ENCODE results near the gene BLOC1S2. TPM values are rescaled to one million over a fixed set of nuclear protein-coding genes. Genes with fewer than 3 reads are reported as not detected.

BLOC1S2 gene
- total and polyA plus RNA-seq, 2 donors from 2014 or later, result 31.8 to 56.3 TPM

DNA sequence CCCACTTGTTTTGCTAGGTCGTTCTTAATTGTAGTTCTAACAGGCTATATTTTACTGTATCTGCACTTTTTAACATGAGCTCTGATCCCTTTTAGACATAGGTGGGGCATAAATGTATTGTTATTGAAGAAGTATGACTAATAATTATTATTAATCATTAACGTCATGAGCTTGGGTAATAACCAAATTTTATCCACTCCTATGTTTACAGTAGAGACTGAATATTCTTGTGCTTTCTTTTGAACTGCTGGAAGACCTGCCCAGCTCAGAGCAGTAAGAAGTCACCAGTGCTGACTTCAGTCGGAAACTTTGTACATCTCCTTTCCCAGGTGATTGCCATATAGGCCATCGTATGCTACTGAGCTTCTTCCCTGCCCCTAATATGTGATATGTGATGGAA, 24.8 kb upstream of the BLOC1S2 start:
- DNase-seq (no peak), FAIRE-seq (no peak)
- H3K36me3 ChIP-seq (ENCODE audit: control insufficient read depth in 2 of 3, insufficient read depth in 3 of 3, low read length in 3 of 3), result no peaks in the 10 kb centered on the region
- no peaks in the 10 kb centered on the region for H3K27me3 ChIP-seq (ENCODE audit: control insufficient read depth, insufficient read depth, low read length)
- no peaks in the 10 kb centered on the region for H3K4me1 ChIP-seq (ENCODE audit: control insufficient read depth in 2 of 3, insufficient read depth in 2 of 3, low read depth in 1 of 3, low read length in 3 of 3)
- TF ChIP-seq, protein P1, sequence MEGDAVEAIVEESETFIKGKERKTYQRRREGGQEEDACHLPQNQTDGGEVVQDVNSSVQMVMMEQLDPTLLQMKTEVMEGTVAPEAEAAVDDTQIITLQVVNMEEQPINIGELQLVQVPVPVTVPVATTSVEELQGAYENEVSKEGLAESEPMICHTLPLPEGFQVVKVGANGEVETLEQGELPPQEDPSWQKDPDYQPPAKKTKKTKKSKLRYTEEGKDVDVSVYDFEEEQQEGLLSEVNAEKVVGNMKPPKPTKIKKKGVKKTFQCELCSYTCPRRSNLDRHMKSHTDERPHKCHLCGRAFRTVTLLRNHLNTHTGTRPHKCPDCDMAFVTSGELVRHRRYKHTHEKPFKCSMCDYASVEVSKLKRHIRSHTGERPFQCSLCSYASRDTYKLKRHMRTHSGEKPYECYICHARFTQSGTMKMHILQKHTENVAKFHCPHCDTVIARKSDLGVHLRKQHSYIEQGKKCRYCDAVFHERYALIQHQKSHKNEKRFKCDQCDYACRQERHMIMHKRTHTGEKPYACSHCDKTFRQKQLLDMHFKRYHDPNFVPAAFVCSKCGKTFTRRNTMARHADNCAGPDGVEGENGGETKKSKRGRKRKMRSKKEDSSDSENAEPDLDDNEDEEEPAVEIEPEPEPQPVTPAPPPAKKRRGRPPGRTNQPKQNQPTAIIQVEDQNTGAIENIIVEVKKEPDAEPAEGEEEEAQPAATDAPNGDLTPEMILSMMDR (IDR thresholded peaks at IDR 0.05; ENCODE audit: borderline replicate concordance, extremely low read depth, insufficient read depth), result no peak
- H3K4me3 ChIP-seq (ENCODE audit: low read length in 3 of 3), result no peak overlapping the region
- intact Hi-C loops (cut with DNase I), result no loop called here
- H3K27ac ChIP-seq (ENCODE audit: low read depth in 2 of 2, low read length in 2 of 2), result no peak overlapping the region
- H3K9me3 ChIP-seq (ENCODE audit: control insufficient read depth in 2 of 3, insufficient read depth in 1 of 3, low read length in 3 of 3), result no peaks in the 10 kb centered on the region
- H3K9ac ChIP-seq (ENCODE audit: low read length in 3 of 3), result no peak overlapping the region

DNA sequence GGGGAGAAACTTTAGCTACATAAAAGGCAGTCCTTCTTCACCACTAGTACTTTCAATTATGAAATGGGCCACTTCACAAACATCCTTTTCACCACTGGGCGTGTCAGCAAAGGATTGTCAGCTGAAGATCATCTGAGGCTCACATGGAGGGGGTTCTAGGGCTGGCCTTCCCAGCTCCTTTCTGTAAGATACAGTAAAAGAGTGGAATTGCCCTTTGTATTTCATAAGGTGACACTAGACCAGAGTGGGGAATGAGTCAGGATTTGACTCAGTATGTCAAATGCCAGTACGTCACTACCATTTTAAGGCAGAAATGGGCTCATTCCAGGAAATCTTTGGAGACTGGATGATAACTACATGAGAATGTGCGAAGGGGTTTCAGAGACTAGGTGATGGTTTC, 21.2 kb upstream of the BLOC1S2 start:
- TF ChIP-seq, protein P1 (IDR thresholded peaks at IDR 0.05; ENCODE audit: borderline replicate concordance, extremely low read depth, insufficient read depth), result no peak
- no peaks in the 10 kb centered on the region for H3K36me3 ChIP-seq (ENCODE audit: control insufficient read depth in 2 of 3, insufficient read depth in 3 of 3, low read length in 3 of 3)
- no peak for FAIRE-seq

DNA sequence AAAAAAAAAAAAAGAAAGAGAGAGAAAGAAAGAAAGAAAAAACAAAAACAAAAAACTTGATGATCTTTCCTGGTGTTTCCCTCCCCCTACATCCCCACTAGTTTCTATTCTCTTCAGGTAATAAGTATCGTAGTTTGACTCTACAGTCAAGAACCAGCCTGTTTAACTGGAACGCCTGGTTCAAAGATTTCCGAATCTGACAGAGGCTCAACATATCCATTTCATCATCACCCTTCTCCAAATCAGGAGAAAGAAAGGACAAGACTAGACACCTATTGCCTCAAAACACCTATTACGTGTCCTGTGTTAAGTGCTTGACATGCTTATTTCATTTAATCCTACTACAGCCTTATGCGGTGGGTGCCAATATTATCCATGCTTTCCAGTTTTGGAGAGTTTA, 20.4 kb upstream of the BLOC1S2 start:
- H3K36me3 ChIP-seq (ENCODE audit: control insufficient read depth in 2 of 3, insufficient read depth in 3 of 3, low read length in 3 of 3), result no peaks in the 10 kb centered on the region
- intact Hi-C loops (cut with DNase I), result no loop called here
- DNase-seq (no peak), FAIRE-seq (no peak)
- no peak overlapping the region for H3K9ac ChIP-seq (ENCODE audit: low read length in 3 of 3)
- no peaks in the 10 kb centered on the region for H3K4me1 ChIP-seq (ENCODE audit: control insufficient read depth in 2 of 3, insufficient read depth in 2 of 3, low read depth in 1 of 3, low read length in 3 of 3)
- TF ChIP-seq, protein P1 (IDR thresholded peaks at IDR 0.05; ENCODE audit: borderline replicate concordance, extremely low read depth, insufficient read depth), result no peak
- H3K27ac ChIP-seq (ENCODE audit: low read depth in 2 of 2, low read length in 2 of 2), result no peak overlapping the region
- no peaks in the 10 kb centered on the region for H3K27me3 ChIP-seq (ENCODE audit: control insufficient read depth, insufficient read depth, low read length)
- no peaks in the 10 kb centered on the region for H3K9me3 ChIP-seq (ENCODE audit: control insufficient read depth in 2 of 3, insufficient read depth in 1 of 3, low read length in 3 of 3)
- no peak overlapping the region for H3K4me3 ChIP-seq (ENCODE audit: low read length in 3 of 3)

More for the DNA sequence above, 21.2 kb upstream of the BLOC1S2 start:
- H3K9me3 ChIP-seq (ENCODE audit: control insufficient read depth in 2 of 3, insufficient read depth in 1 of 3, low read length in 3 of 3), result no peaks in the 10 kb centered on the region
- H3K9ac ChIP-seq (ENCODE audit: low read length in 3 of 3), result no peak overlapping the region
- H3K27ac ChIP-seq (ENCODE audit: low read depth in 2 of 2, low read length in 2 of 2), result no peak overlapping the region
- intact Hi-C loops (cut with DNase I), result no loop called here
- no peaks in the 10 kb centered on the region for H3K4me1 ChIP-seq (ENCODE audit: control insufficient read depth in 2 of 3, insufficient read depth in 2 of 3, low read depth in 1 of 3, low read length in 3 of 3)
- H3K27me3 ChIP-seq (ENCODE audit: control insufficient read depth, insufficient read depth, low read length), result no peaks in the 10 kb centered on the region
- no peak for DNase-seq
- no peak overlapping the region for H3K4me3 ChIP-seq (ENCODE audit: low read length in 3 of 3)

DNA sequence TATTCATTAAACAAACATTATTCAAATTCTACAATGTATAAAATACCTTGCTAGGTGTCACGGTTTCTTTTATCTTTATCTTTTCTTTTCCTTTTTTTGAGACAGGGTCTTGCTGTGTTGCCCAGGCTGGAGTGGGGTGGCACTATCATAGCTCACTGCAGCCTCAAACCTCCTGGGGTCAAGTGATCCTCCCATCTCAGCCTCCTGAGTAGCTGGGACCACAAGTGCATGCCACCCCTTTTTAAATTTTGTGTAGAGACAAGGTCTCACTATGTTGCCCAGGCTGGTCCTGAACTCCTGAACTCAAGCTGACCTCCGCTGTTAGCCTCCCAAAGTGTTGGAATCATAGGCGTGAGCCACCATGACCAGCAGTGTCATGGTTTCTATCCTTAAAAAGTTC, 17.9 kb upstream of the BLOC1S2 start:
- TF ChIP-seq, protein P1 (IDR thresholded peaks at IDR 0.05; ENCODE audit: borderline replicate concordance, extremely low read depth, insufficient read depth), result no peak

More for the DNA sequence above, 17.9 kb upstream of the BLOC1S2 start:
- no peak overlapping the region for H3K4me3 ChIP-seq (ENCODE audit: low read length in 3 of 3)
- no peaks in the 10 kb centered on the region for H3K36me3 ChIP-seq (ENCODE audit: control insufficient read depth in 2 of 3, insufficient read depth in 3 of 3, low read length in 3 of 3)
- H3K27ac ChIP-seq (ENCODE audit: low read depth in 2 of 2, low read length in 2 of 2), result no peak overlapping the region
- DNase-seq, result no peak
- H3K9me3 ChIP-seq (ENCODE audit: control insufficient read depth in 2 of 3, insufficient read depth in 1 of 3, low read length in 3 of 3), result no peaks in the 10 kb centered on the region
- FAIRE-seq, result no peak
- intact Hi-C loops (cut with DNase I), result no loop called here
- H3K27me3 ChIP-seq (ENCODE audit: control insufficient read depth, insufficient read depth, low read length), result no peaks in the 10 kb centered on the region
- H3K4me1 ChIP-seq (ENCODE audit: control insufficient read depth in 2 of 3, insufficient read depth in 2 of 3, low read depth in 1 of 3, low read length in 3 of 3), result no peaks in the 10 kb centered on the region
- H3K9ac ChIP-seq (ENCODE audit: low read length in 3 of 3), result no peak overlapping the region
